B cell (primary cell): ENCODE measurements around the gene ARHGAP4. TPM values are rescaled to one million over a fixed set of nuclear protein-coding genes. Genes with fewer than 3 reads are reported as not detected.

Experiments used
- ATAC-seq: fragments of 200-7000 bp; cut with Tn5 transposase; one replicate; pipeline ENCODE4 v1.10.0; 2021; ENCODE audit warnings: low read depth, mild to moderate bottlenecking, moderate number of reproducible peaks, moderate library complexity
- CTCF ChIA-PET: fragments of 350-600 bp; sonication (Branson Sonifier 250); formaldehyde crosslinking; loops from one replicate; lab custom pipeline; 2021; ENCODE audit warnings: antibody characterized with exemption, inconsistent platforms; lab: Charles Lee
- POLR2A ChIA-PET: fragments of 350-600 bp; sonication (Branson Sonifier 250); formaldehyde crosslinking; loops from one replicate; lab custom pipeline; 2021; ENCODE audit warnings: antibody characterized with exemption; lab: Charles Lee
- DNase-seq: peaks from one replicate; pipeline ENCODE4 v3.0.0; 2013
- H2AFZ ChIP-seq: 2 replicates; pipeline ENCODE4 v1.6.1; 2012; ENCODE audit warnings: mild to moderate bottlenecking, low read depth, low read length; ENCODE audit not compliant: insufficient read depth, poor library complexity, severe bottlenecking
- H3K27ac ChIP-seq, 2 donors: 1 replicate in 1 of 2; 2 replicates in 1 of 2; pipeline ENCODE4 v1.5.1; 2012 to 2013; ENCODE audit warnings: low read length in 2 of 2, mild to moderate bottlenecking in 2 of 2, moderate library complexity in 1 of 2
- H3K27me3 ChIP-seq, 4 experiments: fragments of 200-600 bp in 1 of 4; sonication (generic) in 1 of 4; replicated peaks in 1 of 4; 1 replicate in 2 of 4; 2 replicates in 2 of 4; pipeline versions ENCODE4 v1.6.1 to v1.7.0; 2013 to 2016; ENCODE audit warnings: low read length in 3 of 4, mild to moderate bottlenecking in 2 of 4, mixed read lengths in 1 of 4, moderate library complexity in 1 of 4; ENCODE audit not compliant: insufficient read depth in 4 of 4, control insufficient read depth in 3 of 4; ENCODE audit errors: control extremely low read depth in 1 of 4
- H3K36me3 ChIP-seq, 2 experiments: replicated peaks in 1 of 2; 1 replicate in 1 of 2; 2 replicates in 1 of 2; pipeline versions ENCODE4 v1.6.1 to v1.7.1; 2013; ENCODE audit warnings: low read length in 1 of 2; ENCODE audit not compliant: insufficient read depth in 2 of 2, control insufficient read depth in 1 of 2; ENCODE audit errors: control extremely low read depth in 1 of 2, extremely low read depth in 1 of 2
- H3K4me1 ChIP-seq, 2 donors: fragments of 200-600 bp in 1 of 2; sonication (generic) in 1 of 2; 1 replicate in 1 of 2; 2 replicates in 1 of 2; pipeline versions ENCODE4 v1.5.1 to v1.6.1; 2013 to 2017; ENCODE audit warnings: low read length in 2 of 2; ENCODE audit not compliant: control insufficient read depth in 2 of 2, insufficient read depth in 2 of 2
- H3K4me2 ChIP-seq: replicated peaks from 2 replicates; pipeline ENCODE3; 2012; ENCODE audit warnings: mild to moderate bottlenecking, low read depth, low read length; ENCODE audit not compliant: poor library complexity, severe bottlenecking
- H3K4me3 ChIP-seq, 5 experiments: fragments of 200-600 bp in 1 of 5; sonication (generic) in 1 of 5; 1 replicate in 3 of 5; 2 replicates in 2 of 5; pipeline versions ENCODE4 v1.5.1 to v1.7.0; 2011 to 2016; ENCODE audit warnings: low read length in 4 of 5, mild to moderate bottlenecking in 4 of 5, low read depth in 2 of 5, control low read depth in 1 of 5, moderate library complexity in 1 of 5; ENCODE audit not compliant: insufficient read depth in 1 of 5; ENCODE audit errors: control extremely low read depth in 1 of 5, extremely low read depth in 1 of 5
- H3K79me2 ChIP-seq: fragments of 200-600 bp; sonication (generic); one replicate; pipeline ENCODE4 v1.6.0; 2016; ENCODE audit warnings: low read length; ENCODE audit not compliant: control insufficient read depth, insufficient read depth
- H3K9ac ChIP-seq: fragments of 200-600 bp; sonication (generic); 2 replicates; pipeline ENCODE4 v1.6.1; 2017; ENCODE audit warnings: mild to moderate bottlenecking, low read length, moderate library complexity
- H3K9me3 ChIP-seq, 3 donors: one replicate each; pipeline versions ENCODE4 v1.6.1 to v1.7.1; 2013; ENCODE audit warnings: low read length in 2 of 3; ENCODE audit not compliant: control insufficient read depth in 2 of 3, insufficient read depth in 1 of 3; ENCODE audit errors: control extremely low read depth in 1 of 3
- H4K20me1 ChIP-seq: 2 replicates; pipeline ENCODE4 v1.6.0; 2012; ENCODE audit warnings: mild to moderate bottlenecking, low read length; ENCODE audit not compliant: insufficient read depth, control insufficient read depth, poor library complexity, severe bottlenecking
- H3K27ac Mint-ChIP-seq: one replicate; pipeline ENCODE4 v1.8.0; 2021; ENCODE audit warnings: mixed read lengths
- H3K27me3 Mint-ChIP-seq: one replicate; pipeline ENCODE4 v1.8.0; 2021; ENCODE audit warnings: mixed read lengths
- H3K4me1 Mint-ChIP-seq: one replicate; pipeline ENCODE4 v1.8.0; 2021; ENCODE audit warnings: mixed read lengths
- H3K4me3 Mint-ChIP-seq: one replicate; pipeline ENCODE4 v1.8.0; 2021; ENCODE audit warnings: mixed read lengths
- H3K9me3 Mint-ChIP-seq: one replicate; pipeline ENCODE4 v1.8.0; 2022; ENCODE audit warnings: mixed read lengths; ENCODE audit not compliant: insufficient read depth
- EZH2 ChIP-seq: IDR thresholded peaks from 2 replicates; pipeline ENCODE4 v1.6.1; 2012; ENCODE audit warnings: borderline replicate concordance, low read depth, mild to moderate bottlenecking, moderate library complexity, low read length; ENCODE audit not compliant: insufficient read depth, poor library complexity, severe bottlenecking
- WGBS: methylation state at CpG from one replicate; pipeline ENCODE4 v1.1.5; 2013; ENCODE audit warnings: missing lambda C conversion rate; ENCODE audit not compliant: insufficient coverage; 5-methylcytosine and 5-hydroxymethylcytosine counted together
- intact Hi-C: fragments of 100-400 bp; cut with micrococcal nuclease; formaldehyde crosslinking; loops from one replicate; pipeline ENCODE4 v1.10.0; 2022
- polyA plus RNA-seq: library from polyadenylated mRNA; depleted of rRNA; stranded (reverse); fragments of >200 nt; gene quantifications from 2 replicates; pipeline ENCODE4 v1.2.3, GENCODE V29; 2012
- total RNA-seq, 2 donors: library from RNA; stranded (reverse); fragments of 120-200 nt in 1 of 2; gene quantifications; 1 replicate in 1 of 2; 2 replicates in 1 of 2; pipeline versions ENCODE4 v1.2.3 to v1.2.4, GENCODE V29; 2013 to 2022
- TF ChIP-seq, protein P1 (sequence below): fragments of 200-600 bp; IDR thresholded peaks from one replicate; pipeline ENCODE4 v1.8.0; 2022; ENCODE audit warnings: antibody characterized with exemption, mild to moderate bottlenecking

The ARHGAP4 gene
- total and polyA plus RNA-seq, 2 donors (not counting 1 experiment from before 2014, with no cell fraction given), result 242 to 711 TPM

DNA sequence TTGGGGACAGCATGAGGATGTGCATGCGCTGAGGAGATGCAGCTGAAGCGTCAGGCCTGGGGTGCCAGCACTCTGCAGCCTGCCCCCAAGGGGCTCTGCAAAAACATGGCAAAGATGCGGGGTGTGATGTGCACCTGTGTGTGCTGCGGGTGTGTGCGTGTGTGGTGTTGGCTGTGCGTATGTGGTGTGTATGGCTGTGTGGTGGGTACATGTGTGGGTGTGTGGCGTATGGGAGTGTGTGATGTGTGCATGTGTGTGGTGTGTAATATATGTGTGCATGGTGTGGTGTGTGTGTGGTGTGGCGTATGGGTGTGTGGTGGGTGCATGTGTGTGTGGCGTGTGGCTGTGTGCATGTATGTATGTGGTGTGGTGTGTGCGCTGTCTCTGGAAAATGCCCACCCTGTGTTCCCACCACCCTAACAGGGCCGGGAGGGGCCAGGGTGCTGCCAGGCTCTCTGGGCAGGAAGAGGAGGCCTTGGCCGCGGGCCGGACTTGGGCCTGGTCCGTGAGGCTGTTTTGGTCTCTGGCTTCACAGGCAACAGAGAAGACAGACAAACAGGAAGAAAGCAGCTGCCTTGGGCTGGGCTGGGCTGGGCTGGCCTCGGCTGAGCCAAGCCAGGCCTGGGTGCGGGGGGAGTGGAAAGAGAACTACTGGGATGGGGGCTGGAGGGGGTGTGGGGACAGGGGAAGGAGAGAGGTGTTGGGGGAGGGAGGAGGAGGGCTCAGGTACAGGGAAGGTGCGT lies 22.7 kb downstream of the ARHGAP4 start:
- ChIA-PET POLR2A (interaction anchor here (0.5 to 0.9 kb wide), 2 partner anchors 7 to 21 kb away, joined by 3 to 5 read pairs; no protein-coding TSS in a partner anchor), CTCF (no interaction called here)
- Histone ChIP-seq H4K20me1 (no peaks in the 10 kb centered on the region), H3K79me2 (no peaks in the 10 kb centered on the region), H3K27me3 (no peaks in the 10 kb centered on the region), H3K4me2 (peak overlapping the region; percentile 47), H3K4me1 (peaks cover 45 to 48% of the 10 kb centered on the region in 2 donors), H3K9ac (no peak overlapping the region), H3K9me3 (no peaks in the 10 kb centered on the region), H3K36me3 (peaks cover 0 to 4% of the 10 kb centered on the region in 2 experiments), H2AFZ (peak overlapping the region; percentile 22), H3K4me3 (no peak overlapping the region), H3K27ac (peak overlapping the region in 1 of 2 donors; percentile 52)
- no peaks in the 10 kb centered on the region for H3K27me3 Mint-ChIP-seq
- no peaks in the 10 kb centered on the region for H3K9me3 Mint-ChIP-seq
- peak overlapping the region; percentile 95 for H3K27ac Mint-ChIP-seq
- DNase-seq, result no peak
- peak overlapping the region; percentile 73 for H3K4me3 Mint-ChIP-seq
- TF ChIP-seq, protein P1, sequence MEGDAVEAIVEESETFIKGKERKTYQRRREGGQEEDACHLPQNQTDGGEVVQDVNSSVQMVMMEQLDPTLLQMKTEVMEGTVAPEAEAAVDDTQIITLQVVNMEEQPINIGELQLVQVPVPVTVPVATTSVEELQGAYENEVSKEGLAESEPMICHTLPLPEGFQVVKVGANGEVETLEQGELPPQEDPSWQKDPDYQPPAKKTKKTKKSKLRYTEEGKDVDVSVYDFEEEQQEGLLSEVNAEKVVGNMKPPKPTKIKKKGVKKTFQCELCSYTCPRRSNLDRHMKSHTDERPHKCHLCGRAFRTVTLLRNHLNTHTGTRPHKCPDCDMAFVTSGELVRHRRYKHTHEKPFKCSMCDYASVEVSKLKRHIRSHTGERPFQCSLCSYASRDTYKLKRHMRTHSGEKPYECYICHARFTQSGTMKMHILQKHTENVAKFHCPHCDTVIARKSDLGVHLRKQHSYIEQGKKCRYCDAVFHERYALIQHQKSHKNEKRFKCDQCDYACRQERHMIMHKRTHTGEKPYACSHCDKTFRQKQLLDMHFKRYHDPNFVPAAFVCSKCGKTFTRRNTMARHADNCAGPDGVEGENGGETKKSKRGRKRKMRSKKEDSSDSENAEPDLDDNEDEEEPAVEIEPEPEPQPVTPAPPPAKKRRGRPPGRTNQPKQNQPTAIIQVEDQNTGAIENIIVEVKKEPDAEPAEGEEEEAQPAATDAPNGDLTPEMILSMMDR, result no peak
- no peak for TF ChIP-seq EZH2
- intact Hi-C loops, result no loop called here
- 42% methylated on average over 11 of the region's 18 CpGs for WGBS
- H3K4me1 Mint-ChIP-seq, result peaks cover 49% of the 10 kb centered on the region
- ATAC-seq, result no peak

DNA sequence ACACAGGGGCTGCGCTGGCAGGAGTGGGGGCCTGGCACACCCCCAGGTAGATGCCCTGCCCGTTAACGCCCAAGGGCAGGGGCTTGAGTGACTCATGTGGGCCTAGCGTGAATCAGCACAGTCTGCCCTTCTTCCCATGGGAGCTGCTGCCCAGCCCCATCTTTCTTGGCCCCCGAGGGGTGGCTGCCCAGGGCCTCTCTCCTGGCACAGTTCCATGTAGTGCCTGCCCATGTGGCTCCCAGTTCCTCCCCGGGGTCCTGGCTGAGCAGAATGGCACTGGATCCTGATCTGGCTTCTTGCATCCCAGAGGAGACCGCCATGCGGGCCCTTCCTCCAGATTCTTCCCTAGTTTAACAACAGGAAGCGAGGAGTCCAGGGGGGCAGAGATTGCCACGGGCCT lies 23.7 kb downstream of the ARHGAP4 start:
- Mint-ChIP-seq H3K9me3 (no peaks in the 10 kb centered on the region), H3K4me1 (peaks cover 49% of the 10 kb centered on the region), H3K27me3 (no peaks in the 10 kb centered on the region), H3K27ac (no peak overlapping the region), H3K4me3 (peak overlapping the region; percentile 72)
- ATAC-seq (no peak), DNase-seq (no peak)
- Histone ChIP-seq H3K9me3 (no peaks in the 10 kb centered on the region), H3K27ac (no peak overlapping the region), H3K79me2 (no peaks in the 10 kb centered on the region), H3K4me1 (peaks cover 45 to 48% of the 10 kb centered on the region in 2 donors), H3K36me3 (no peaks in the 10 kb centered on the region), H2AFZ (no peak overlapping the region), H3K4me3 (no peak overlapping the region), H3K9ac (no peak overlapping the region), H4K20me1 (no peaks in the 10 kb centered on the region), H3K27me3 (no peaks in the 10 kb centered on the region), H3K4me2 (peak overlapping the region; percentile 64)
- ChIA-PET CTCF (no interaction called here), POLR2A (no interaction called here)
- intact Hi-C loops, result no loop called here
- 48% methylated on average over 6 of the region's 10 CpGs for WGBS
- TF ChIP-seq, protein P1, result no peak
- TF ChIP-seq EZH2, result no peak
